DND-41 (cell line): ENCODE measurements around the gene DYNC1LI2.

Experiments
- ATAC-seq: fragments of 200-7000 bp; cut with Tn5 transposase; 3 replicates; pipeline ENCODE4 v1.9.1; 2021; ENCODE audit warnings: low read depth; ENCODE audit not compliant: insufficient read depth
- DNase-seq: peaks from one replicate; pipeline ENCODE4 v3.0.0-alpha.2; 2020
- H2AFZ ChIP-seq: 2 replicates; pipeline ENCODE4 v1.6.0; 2012; ENCODE audit warnings: low read depth, low read length
- H3K27ac ChIP-seq: 2 replicates; pipeline ENCODE4 v1.5.1; 2012; ENCODE audit warnings: low read length, inconsistent platforms
- H3K27me3 ChIP-seq: fragments of 200-600 bp; sonication (generic); 2 replicates; pipeline ENCODE4 v1.6.0; 2012; ENCODE audit warnings: low read length, mild to moderate bottlenecking, inconsistent platforms; ENCODE audit not compliant: insufficient read depth, poor library complexity
- H3K36me3 ChIP-seq: 2 replicates; pipeline ENCODE4 v1.5.1; 2012; ENCODE audit warnings: low read length, inconsistent platforms; ENCODE audit not compliant: insufficient read depth
- H3K4me1 ChIP-seq: 2 replicates; pipeline ENCODE4 v1.5.1; 2012; ENCODE audit warnings: mild to moderate bottlenecking, low read length; ENCODE audit not compliant: insufficient read depth
- H3K4me2 ChIP-seq: 2 replicates; pipeline ENCODE4 v1.6.0; 2012; ENCODE audit warnings: mild to moderate bottlenecking, moderate library complexity, low read length, inconsistent platforms; ENCODE audit not compliant: insufficient read depth
- H3K4me3 ChIP-seq, 2 experiments: fragments of 200-600 bp in 1 of 2; shearing (Covaris generic) in 1 of 2; 2 replicates each; pipeline ENCODE4 v1.5.1; 2012 to 2016; ENCODE audit warnings: inconsistent platforms in 2 of 2, low read length in 2 of 2, mild to moderate bottlenecking in 2 of 2, low read depth in 1 of 2, moderate library complexity in 1 of 2
- H3K79me2 ChIP-seq: 2 replicates; pipeline ENCODE4 v1.6.0; 2012; ENCODE audit warnings: low read length, inconsistent platforms; ENCODE audit not compliant: insufficient read depth
- H3K9ac ChIP-seq: 2 replicates; pipeline ENCODE4 v1.6.0; 2012; ENCODE audit warnings: low read depth, mild to moderate bottlenecking, inconsistent platforms, low read length, moderate library complexity
- H3K9me3 ChIP-seq: 2 replicates; pipeline ENCODE4 v1.5.1; 2012; ENCODE audit warnings: low read length, moderate library complexity, mild to moderate bottlenecking, inconsistent platforms; ENCODE audit not compliant: insufficient read depth, severe bottlenecking
- H4K20me1 ChIP-seq: 2 replicates; pipeline ENCODE4 v1.6.0; 2012; ENCODE audit warnings: low read length; ENCODE audit not compliant: insufficient read depth
- CTCF ChIP-seq: IDR thresholded peaks from 2 replicates; pipeline ENCODE4 v1.5.1; 2012; ENCODE audit warnings: borderline replicate concordance, low read length, moderate library complexity, mild to moderate bottlenecking; ENCODE audit not compliant: poor library complexity, severe bottlenecking; ENCODE audit errors: extremely low read depth
- EZH2 ChIP-seq: IDR thresholded peaks from 3 replicates; pipeline ENCODE4 v1.6.1; 2012; ENCODE audit warnings: borderline replicate concordance, low read depth, mild to moderate bottlenecking, moderate library complexity, low read length, inconsistent platforms; ENCODE audit not compliant: severe bottlenecking

The DYNC1LI2 gene

GRCh38 chr16:66717776-66718175 is 33.6 kb downstream of the DYNC1LI2 start:
- Histone ChIP-seq H3K27me3 (no peaks in the 10 kb centered on the region), H3K79me2 (no peaks in the 10 kb centered on the region), H3K4me3 (no peak overlapping the region), H3K9ac (no peak overlapping the region), H3K4me2 (no peak overlapping the region), H2AFZ (no peak overlapping the region), H3K36me3 (peaks cover 15% of the 10 kb centered on the region), H3K4me1 (no peaks in the 10 kb centered on the region), H4K20me1 (no peaks in the 10 kb centered on the region), H3K9me3 (no peaks in the 10 kb centered on the region), H3K27ac (no peak overlapping the region)
- TF ChIP-seq CTCF = no peak
- TF ChIP-seq EZH2 = no peak
- DNase-seq (no peak), ATAC-seq (no peak)

- Histone ChIP-seq H3K9me3 (no peaks in the 10 kb centered on the region), H2AFZ (no peak overlapping the region), H3K4me1 (no peaks in the 10 kb centered on the region), H3K9ac (no peak overlapping the region), H3K79me2 (no peaks in the 10 kb centered on the region), H3K36me3 (peaks cover 9% of the 10 kb centered on the region; the same call in 1 of the 2 replicates), H3K4me3 (no peak overlapping the region), H4K20me1 (no peaks in the 10 kb centered on the region), H3K27ac (no peak overlapping the region), H3K27me3 (no peaks in the 10 kb centered on the region), H3K4me2 (no peak overlapping the region)
- peak; percentile 18 for DNase-seq
- peak; percentile 69 for ATAC-seq
- TF ChIP-seq EZH2 (no peak), CTCF (peak; percentile 73)
Observed at GRCh38 chr16:66717112-66717675, 34.2 kb downstream of the DYNC1LI2 start.

GRCh38 chr16:66714654-66715307 is 36.6 kb downstream of the DYNC1LI2 start:
- ATAC-seq (no peak), DNase-seq (no peak)
- Histone ChIP-seq H3K9ac (no peak overlapping the region), H3K4me3 (no peak overlapping the region), H3K36me3 (no peaks in the 10 kb centered on the region), H3K27me3 (no peaks in the 10 kb centered on the region), H3K9me3 (no peaks in the 10 kb centered on the region), H4K20me1 (no peaks in the 10 kb centered on the region), H3K4me2 (no peak overlapping the region), H2AFZ (no peak overlapping the region), H3K4me1 (no peaks in the 10 kb centered on the region), H3K79me2 (no peaks in the 10 kb centered on the region), H3K27ac (no peak overlapping the region)
- TF ChIP-seq EZH2 (no peak), CTCF (no peak)
